IPS-18a (cell line): ENCODE data around the gene ANP32D.
"Not testable (repeated sequence)": the region's sequence is repeated elsewhere in the genome, so short reads cannot be mapped to it uniquely, and the experiment has no call there.

Experiments
- H3K27ac ChIP-seq: one replicate; pipeline ENCODE4 v1.5.1; 2013; ENCODE audit warnings: low read length
- H3K27me3 ChIP-seq: one replicate; pipeline ENCODE4 v1.6.1; 2013; ENCODE audit warnings: mild to moderate bottlenecking, low read length; ENCODE audit not compliant: control insufficient read depth, insufficient read depth
- H3K36me3 ChIP-seq: one replicate; pipeline ENCODE4 v1.6.1; 2013; ENCODE audit warnings: low read depth, low read length; ENCODE audit not compliant: control insufficient read depth
- H3K4me1 ChIP-seq: one replicate; pipeline ENCODE4 v1.6.1; 2013; ENCODE audit warnings: low read depth, low read length; ENCODE audit not compliant: control insufficient read depth
- H3K4me3 ChIP-seq: one replicate; pipeline ENCODE4 v1.5.1; 2013; ENCODE audit warnings: low read length
- H3K9ac ChIP-seq: one replicate; pipeline ENCODE4 v1.6.1; 2013; ENCODE audit warnings: mild to moderate bottlenecking, low read length, moderate library complexity
- H3K9me3 ChIP-seq: one replicate; pipeline ENCODE4 v1.6.1; 2013; ENCODE audit warnings: low read depth, low read length; ENCODE audit not compliant: control insufficient read depth

ANP32D gene

GRCh38 chr12:48472259-48472658 is at the start of gene ANP32D:
Gene ANP32D (plus strand): TSS chr12:48472559. CDS start chr12:48472665, 106 bp downstream.
- Histone ChIP-seq H3K9ac (no peak within 1 kb of the TSS), H3K27me3 (no peaks in the 10 kb centered on the region), H3K36me3 (no peaks in the 10 kb centered on the region), H3K27ac (no peak within 1 kb of the TSS), H3K4me1 (no peaks in the 10 kb centered on the region), H3K9me3 (peaks cover 28% of the 10 kb centered on the region), H3K4me3 (no peak within 1 kb of the TSS)

GRCh38 chr12:48423171-48423570 is 49.2 kb upstream of the ANP32D start:
- Histone ChIP-seq H3K27ac (no peak overlapping the region), H3K27me3 (peaks cover 26% of the 10 kb centered on the region), H3K4me1 (peaks cover 21% of the 10 kb centered on the region), H3K9me3 (no peaks in the 10 kb centered on the region), H3K36me3 (no peaks in the 10 kb centered on the region), H3K4me3 (no peak overlapping the region), H3K9ac (no peak overlapping the region)

GRCh38 chr12:48424644-48425043 is 47.7 kb upstream of the ANP32D start:
- Histone ChIP-seq H3K27ac (no peak overlapping the region), H3K4me1 (peaks cover 11% of the 10 kb centered on the region), H3K9ac (no peak overlapping the region), H3K4me3 (no peak overlapping the region), H3K36me3 (no peaks in the 10 kb centered on the region), H3K9me3 (no peaks in the 10 kb centered on the region), H3K27me3 (peaks cover 14% of the 10 kb centered on the region)

- H3K9me3 ChIP-seq, H3K9ac ChIP-seq, H3K27me3 ChIP-seq, H3K27ac ChIP-seq, H3K36me3 ChIP-seq, H3K4me1 ChIP-seq, H3K4me3 ChIP-seq: not testable (repeated sequence)
These were observed 38.3 kb upstream of the ANP32D start for GRCh38 chr12:48434016-48434415.

GRCh38 chr12:48441069-48441468 is 31.3 kb upstream of the ANP32D start:
- Histone ChIP-seq H3K4me1 (peaks cover 2% of the 10 kb centered on the region), H3K4me3 (no peak overlapping the region), H3K27ac (no peak overlapping the region), H3K36me3 (no peaks in the 10 kb centered on the region), H3K27me3 (no peaks in the 10 kb centered on the region), H3K9ac (no peak overlapping the region), H3K9me3 (no peaks in the 10 kb centered on the region)

GRCh38 chr12:48442179-48442847 is 30.0 kb upstream of the ANP32D start:
- H3K9me3 ChIP-seq = no peaks in the 10 kb centered on the region
- H3K4me3 ChIP-seq = no peak overlapping the region

GRCh38 chr12:48445538-48445937 is 26.8 kb upstream of the ANP32D start:
- H3K27ac ChIP-seq = no peak overlapping the region
- H3K9ac ChIP-seq = no peak overlapping the region
- no peaks in the 10 kb centered on the region for H3K27me3 ChIP-seq
- no peaks in the 10 kb centered on the region for H3K36me3 ChIP-seq
- peaks cover 3% of the 10 kb centered on the region for H3K9me3 ChIP-seq
- no peak overlapping the region for H3K4me3 ChIP-seq
- peaks cover 12% of the 10 kb centered on the region for H3K4me1 ChIP-seq

More at GRCh38 chr12:48442179-48442847, 30.0 kb upstream of the ANP32D start:
- H3K4me1 ChIP-seq = peaks cover 6% of the 10 kb centered on the region
- no peak overlapping the region for H3K27ac ChIP-seq
- no peaks in the 10 kb centered on the region for H3K36me3 ChIP-seq
- H3K27me3 ChIP-seq = no peaks in the 10 kb centered on the region
- no peak overlapping the region for H3K9ac ChIP-seq

- Histone ChIP-seq H3K27ac (no peak overlapping the region), H3K4me3 (no peak overlapping the region), H3K9me3 (peaks cover 3% of the 10 kb centered on the region), H3K9ac (no peak overlapping the region), H3K36me3 (no peaks in the 10 kb centered on the region), H3K4me1 (peaks cover 12% of the 10 kb centered on the region), H3K27me3 (no peaks in the 10 kb centered on the region)
These were observed 26.1 kb upstream of the ANP32D start for GRCh38 chr12:48446161-48446776.

GRCh38 chr12:48447755-48448154 is 24.6 kb upstream of the ANP32D start:
- Histone ChIP-seq H3K36me3 (no peaks in the 10 kb centered on the region), H3K27ac (no peak overlapping the region), H3K9ac (no peak overlapping the region), H3K4me1 (peaks cover 12% of the 10 kb centered on the region), H3K9me3 (peaks cover 3% of the 10 kb centered on the region), H3K4me3 (no peak overlapping the region), H3K27me3 (no peaks in the 10 kb centered on the region)

GRCh38 chr12:48451372-48451771 is 21.0 kb upstream of the ANP32D start:
- Histone ChIP-seq H3K9ac (no peak overlapping the region), H3K4me3 (no peak overlapping the region), H3K27ac (no peak overlapping the region), H3K27me3 (no peaks in the 10 kb centered on the region), H3K9me3 (peaks cover 3% of the 10 kb centered on the region), H3K4me1 (peaks cover 6% of the 10 kb centered on the region), H3K36me3 (no peaks in the 10 kb centered on the region)

- not testable (repeated sequence) for H3K4me3 ChIP-seq, H3K27me3 ChIP-seq, H3K27ac ChIP-seq, H3K36me3 ChIP-seq, H3K4me1 ChIP-seq, H3K9me3 ChIP-seq, H3K9ac ChIP-seq
These were observed 19.4 kb upstream of the ANP32D start for GRCh38 chr12:48452961-48453360.

GRCh38 chr12:48454667-48455066 is 17.7 kb upstream of the ANP32D start:
- Histone ChIP-seq H3K9ac (no peak overlapping the region), H3K4me1 (no peaks in the 10 kb centered on the region), H3K4me3 (no peak overlapping the region), H3K36me3 (no peaks in the 10 kb centered on the region), H3K27me3 (no peaks in the 10 kb centered on the region), H3K27ac (no peak overlapping the region), H3K9me3 (peaks cover 2% of the 10 kb centered on the region)
